ENCODE results near the gene TIMM21. TPM values are rescaled to one million over a fixed set of nuclear protein-coding genes. Genes with fewer than 3 reads are reported as not detected.

TIMM21 gene
- polyA plus RNA-seq, 1 donor from 2014 or later, result 59.2 TPM

DNA sequence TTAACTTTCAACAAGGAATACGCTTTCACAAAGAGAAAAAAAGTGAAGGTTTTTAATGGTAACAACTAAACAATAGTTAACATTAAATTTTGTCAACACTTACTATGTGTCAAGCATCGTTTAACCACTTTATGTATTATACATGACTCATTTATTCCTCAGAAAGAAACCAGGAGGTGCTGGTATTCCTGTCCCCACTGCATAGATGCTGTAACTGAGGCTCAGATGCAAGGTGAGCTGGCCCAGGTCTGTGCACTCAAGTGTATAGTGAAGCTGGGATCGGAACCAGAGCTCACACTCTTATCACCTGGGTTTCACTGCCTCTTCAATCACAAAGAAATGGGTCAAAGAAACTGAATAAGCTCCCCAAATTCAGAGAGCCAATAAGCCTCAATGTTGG, 17.2 kb upstream of the TIMM21 start:
- Histone ChIP-seq H3K4me2 (ENCODE audit: low read length) (no peak overlapping the region), H3K27me3 (ENCODE audit: insufficient read depth, low read depth, low read length) (no peaks in the 10 kb centered on the region), H3K4me3 (ENCODE audit: low read length) (no peak overlapping the region), H3K9me2 (ENCODE audit: insufficient read depth, low read length) (no peaks in the 10 kb centered on the region), H3F3A (ENCODE audit: insufficient read depth, low read length, poor library complexity, severe bottlenecking) (no peaks in the 10 kb centered on the region), H3K36me3 (ENCODE audit: insufficient read depth, low read length) (no peaks in the 10 kb centered on the region), H2AFZ (ENCODE audit: low read depth, low read length) (no peak overlapping the region), H3K9me3 (ENCODE audit: low read length) (no peaks in the 10 kb centered on the region), H3K79me2 (replicated peaks; ENCODE audit: insufficient read depth, low read length) (no peaks in the 10 kb centered on the region), H4K20me1 (ENCODE audit: insufficient read depth) (no peaks in the 10 kb centered on the region), H3K27ac (ENCODE audit: low read length) (no peak overlapping the region), H3K9ac (ENCODE audit: low read length) (no peak overlapping the region)
- TF ChIP-seq SMC3 (conservative IDR thresholded peaks at IDR 0.05; ENCODE audit: poor library complexity), result no peak
- no peak for TF ChIP-seq EZH2 (IDR thresholded peaks at IDR 0.05; ENCODE audit: borderline replicate concordance, insufficient read depth, low read length, poor library complexity, severe bottlenecking)
- no peak for TF ChIP-seq MXI1 (conservative IDR thresholded peaks at IDR 0.05; ENCODE audit: poor library complexity, severe bottlenecking)
- no peak for TF ChIP-seq POLR2AphosphoS5 (IDR thresholded peaks at IDR 0.05)
- no peak for TF ChIP-seq EP300 (conservative IDR thresholded peaks at IDR 0.05; ENCODE audit: poor library complexity, severe bottlenecking)
- TF ChIP-seq, protein P1, sequence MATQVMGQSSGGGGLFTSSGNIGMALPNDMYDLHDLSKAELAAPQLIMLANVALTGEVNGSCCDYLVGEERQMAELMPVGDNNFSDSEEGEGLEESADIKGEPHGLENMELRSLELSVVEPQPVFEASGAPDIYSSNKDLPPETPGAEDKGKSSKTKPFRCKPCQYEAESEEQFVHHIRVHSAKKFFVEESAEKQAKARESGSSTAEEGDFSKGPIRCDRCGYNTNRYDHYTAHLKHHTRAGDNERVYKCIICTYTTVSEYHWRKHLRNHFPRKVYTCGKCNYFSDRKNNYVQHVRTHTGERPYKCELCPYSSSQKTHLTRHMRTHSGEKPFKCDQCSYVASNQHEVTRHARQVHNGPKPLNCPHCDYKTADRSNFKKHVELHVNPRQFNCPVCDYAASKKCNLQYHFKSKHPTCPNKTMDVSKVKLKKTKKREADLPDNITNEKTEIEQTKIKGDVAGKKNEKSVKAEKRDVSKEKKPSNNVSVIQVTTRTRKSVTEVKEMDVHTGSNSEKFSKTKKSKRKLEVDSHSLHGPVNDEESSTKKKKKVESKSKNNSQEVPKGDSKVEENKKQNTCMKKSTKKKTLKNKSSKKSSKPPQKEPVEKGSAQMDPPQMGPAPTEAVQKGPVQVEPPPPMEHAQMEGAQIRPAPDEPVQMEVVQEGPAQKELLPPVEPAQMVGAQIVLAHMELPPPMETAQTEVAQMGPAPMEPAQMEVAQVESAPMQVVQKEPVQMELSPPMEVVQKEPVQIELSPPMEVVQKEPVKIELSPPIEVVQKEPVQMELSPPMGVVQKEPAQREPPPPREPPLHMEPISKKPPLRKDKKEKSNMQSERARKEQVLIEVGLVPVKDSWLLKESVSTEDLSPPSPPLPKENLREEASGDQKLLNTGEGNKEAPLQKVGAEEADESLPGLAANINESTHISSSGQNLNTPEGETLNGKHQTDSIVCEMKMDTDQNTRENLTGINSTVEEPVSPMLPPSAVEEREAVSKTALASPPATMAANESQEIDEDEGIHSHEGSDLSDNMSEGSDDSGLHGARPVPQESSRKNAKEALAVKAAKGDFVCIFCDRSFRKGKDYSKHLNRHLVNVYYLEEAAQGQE (IDR thresholded peaks at IDR 0.05; ENCODE audit: borderline replicate concordance), result no peak
- TF ChIP-seq RAD21 (conservative IDR thresholded peaks at IDR 0.05), result no peak
- TF ChIP-seq, protein P2, sequence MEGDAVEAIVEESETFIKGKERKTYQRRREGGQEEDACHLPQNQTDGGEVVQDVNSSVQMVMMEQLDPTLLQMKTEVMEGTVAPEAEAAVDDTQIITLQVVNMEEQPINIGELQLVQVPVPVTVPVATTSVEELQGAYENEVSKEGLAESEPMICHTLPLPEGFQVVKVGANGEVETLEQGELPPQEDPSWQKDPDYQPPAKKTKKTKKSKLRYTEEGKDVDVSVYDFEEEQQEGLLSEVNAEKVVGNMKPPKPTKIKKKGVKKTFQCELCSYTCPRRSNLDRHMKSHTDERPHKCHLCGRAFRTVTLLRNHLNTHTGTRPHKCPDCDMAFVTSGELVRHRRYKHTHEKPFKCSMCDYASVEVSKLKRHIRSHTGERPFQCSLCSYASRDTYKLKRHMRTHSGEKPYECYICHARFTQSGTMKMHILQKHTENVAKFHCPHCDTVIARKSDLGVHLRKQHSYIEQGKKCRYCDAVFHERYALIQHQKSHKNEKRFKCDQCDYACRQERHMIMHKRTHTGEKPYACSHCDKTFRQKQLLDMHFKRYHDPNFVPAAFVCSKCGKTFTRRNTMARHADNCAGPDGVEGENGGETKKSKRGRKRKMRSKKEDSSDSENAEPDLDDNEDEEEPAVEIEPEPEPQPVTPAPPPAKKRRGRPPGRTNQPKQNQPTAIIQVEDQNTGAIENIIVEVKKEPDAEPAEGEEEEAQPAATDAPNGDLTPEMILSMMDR (IDR thresholded peaks at IDR 0.05; ENCODE audit: poor library complexity, severe bottlenecking), result no peak
- no peak for TF ChIP-seq TAF1 (IDR thresholded peaks at IDR 0.05; ENCODE audit: low read depth)

DNA sequence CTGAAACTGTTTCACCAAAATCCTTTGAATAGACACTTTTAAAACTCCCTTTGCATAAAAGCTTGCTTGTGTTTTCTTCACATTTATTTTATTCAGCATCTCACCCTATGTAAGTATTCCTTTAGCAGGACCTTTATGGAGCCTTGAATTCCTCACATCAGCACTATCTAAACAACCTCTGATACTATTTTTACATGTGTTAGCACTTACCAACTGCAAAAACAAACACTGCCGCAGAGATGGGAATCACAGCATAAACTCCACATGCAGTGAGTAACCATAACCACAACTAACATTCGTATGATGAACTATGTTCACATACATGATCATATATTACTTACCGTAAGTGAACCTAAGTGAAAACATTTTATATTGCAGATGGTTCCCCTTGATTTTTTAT, 16.1 kb upstream of the TIMM21 start:
- Histone ChIP-seq H3K9ac (ENCODE audit: low read length) (no peak overlapping the region), H3K4me2 (ENCODE audit: low read length) (no peak overlapping the region), H3K9me3 (ENCODE audit: low read length) (no peaks in the 10 kb centered on the region), H3K4me3 (ENCODE audit: low read length) (no peak overlapping the region), H3K79me2 (replicated peaks; ENCODE audit: insufficient read depth, low read length) (no peaks in the 10 kb centered on the region), H2AFZ (ENCODE audit: low read depth, low read length) (no peak overlapping the region), H3K27ac (ENCODE audit: low read length) (no peak overlapping the region), H3K9me2 (ENCODE audit: insufficient read depth, low read length) (no peaks in the 10 kb centered on the region), H3K36me3 (ENCODE audit: insufficient read depth, low read length) (no peaks in the 10 kb centered on the region), H4K20me1 (ENCODE audit: insufficient read depth) (no peaks in the 10 kb centered on the region), H3K27me3 (ENCODE audit: insufficient read depth, low read depth, low read length) (no peaks in the 10 kb centered on the region), H3F3A (ENCODE audit: insufficient read depth, low read length, poor library complexity, severe bottlenecking) (no peaks in the 10 kb centered on the region)
- no peak for TF ChIP-seq EZH2 (IDR thresholded peaks at IDR 0.05; ENCODE audit: borderline replicate concordance, insufficient read depth, low read length, poor library complexity, severe bottlenecking)
- TF ChIP-seq RAD21 (conservative IDR thresholded peaks at IDR 0.05), result no peak
- TF ChIP-seq MXI1 (conservative IDR thresholded peaks at IDR 0.05; ENCODE audit: poor library complexity, severe bottlenecking), result no peak
- no peak for TF ChIP-seq EP300 (conservative IDR thresholded peaks at IDR 0.05; ENCODE audit: poor library complexity, severe bottlenecking)
- TF ChIP-seq, protein P2 (IDR thresholded peaks at IDR 0.05; ENCODE audit: poor library complexity, severe bottlenecking), result no peak
- TF ChIP-seq TAF1 (IDR thresholded peaks at IDR 0.05; ENCODE audit: low read depth), result no peak
- TF ChIP-seq POLR2AphosphoS5 (IDR thresholded peaks at IDR 0.05), result no peak
- TF ChIP-seq, protein P1 (IDR thresholded peaks at IDR 0.05; ENCODE audit: borderline replicate concordance), result no peak

All from neural cell (in vitro differentiated cells).